BLaER1 treated with 17β-estradiol and CSF1 and Interleukin-3, amounts not matched to agents 10 nM and 100 nM (cell line): Measurements from ENCODE around the gene SPRR1A.
A peak's percentile ranks its signal among the peaks of the same experiment; 100 is the strongest.

Source experiments
- H3K27ac ChIP-seq, 11 experiments: shearing (Covaris generic); formaldehyde crosslinking; 2 replicates each; pipeline ENCODE4 v1.8.1; 2022
- H3K27me3 ChIP-seq, 11 experiments: shearing (Covaris generic); formaldehyde crosslinking; 2 replicates each; pipeline ENCODE4 v1.8.1; 2022
- H3K36me3 ChIP-seq, 11 experiments: shearing (Covaris generic); formaldehyde crosslinking; 2 replicates each; pipeline ENCODE4 v1.8.1; 2022
- H3K4me1 ChIP-seq, 10 experiments: shearing (Covaris generic); formaldehyde crosslinking; 2 replicates each; pipeline ENCODE4 v1.8.1; 2022
- H3K4me2 ChIP-seq, 11 experiments: shearing (Covaris generic); formaldehyde crosslinking; 2 replicates each; pipeline ENCODE4 v1.8.1; 2022
- H3K4me3 ChIP-seq, 10 experiments: shearing (Covaris generic); formaldehyde crosslinking; 2 replicates each; pipeline ENCODE4 v1.8.1; 2022
- H3K9ac ChIP-seq, 11 experiments: shearing (Covaris generic); formaldehyde crosslinking; 2 replicates each; pipeline ENCODE4 v1.8.1; 2022
- H3K9me3 ChIP-seq, 11 experiments: shearing (Covaris generic); formaldehyde crosslinking; replicated peaks in 1 of 11; 2 replicates each; pipeline ENCODE4 v1.8.1; 2022
- H4K20me1 ChIP-seq, 11 experiments: shearing (Covaris generic); formaldehyde crosslinking; 2 replicates each; pipeline ENCODE4 v1.8.1; 2022
- Cebpa-rat ChIP-seq, 11 experiments: shearing (Covaris generic); IDR thresholded peaks; 2 replicates each; pipeline ENCODE4 v1.8.1; 2022

The SPRR1A gene

GRCh38 chr1:152967201-152967600 is 16.7 kb upstream of the SPRR1A start:
- Histone ChIP-seq H3K27ac (no peak overlapping the region), H3K9me3 (peaks cover 0 to 16% (median 2%) of the 10 kb centered on the region in 11 experiments; a peak in 10 of 22 replicates), H3K4me1 (peaks cover 27 to 57% (median 52%) of the 10 kb centered on the region in 10 experiments), H3K9ac (no peak overlapping the region), H3K27me3 (no peaks in the 10 kb centered on the region), H4K20me1 (no peaks in the 10 kb centered on the region), H3K4me2 (no peak overlapping the region), H3K4me3 (no peak overlapping the region), H3K36me3 (no peaks in the 10 kb centered on the region)
- TF ChIP-seq Cebpa-rat (IDR thresholded peaks at IDR 0.05) = no peak

GRCh38 chr1:152968248-152968647 is 15.6 kb upstream of the SPRR1A start:
- no peak overlapping the region for H3K4me3 ChIP-seq
- H3K4me2 ChIP-seq = peak overlapping the region; percentile 25 to 87 (median 42); a peak in 18 of 22 replicates
- no peaks in the 10 kb centered on the region for H4K20me1 ChIP-seq
- TF ChIP-seq Cebpa-rat (IDR thresholded peaks at IDR 0.05) = no peak
- peaks cover 0 to 24% (median 12%) of the 10 kb centered on the region in 11 experiments; a peak in 20 of 22 replicates for H3K9me3 ChIP-seq
- H3K36me3 ChIP-seq = no peaks in the 10 kb centered on the region
- no peaks in the 10 kb centered on the region for H3K27me3 ChIP-seq
- no peak overlapping the region for H3K27ac ChIP-seq
- H3K4me1 ChIP-seq = peaks cover 27 to 47% (median 41%) of the 10 kb centered on the region in 10 experiments
- H3K9ac ChIP-seq = no peak overlapping the region

- Histone ChIP-seq H3K27me3 (no peaks in the 10 kb centered on the region), H3K4me1 (peaks cover 27 to 42% (median 37%) of the 10 kb centered on the region in 10 experiments), H3K4me2 (peak overlapping the region; percentile 25 to 87 (median 42); a peak in 19 of 22 replicates), H3K9ac (no peak overlapping the region), H3K9me3 (peaks cover 7 to 30% (median 19%) of the 10 kb centered on the region in 11 experiments), H3K27ac (no peak overlapping the region), H4K20me1 (no peaks in the 10 kb centered on the region), H3K4me3 (no peak overlapping the region), H3K36me3 (no peaks in the 10 kb centered on the region)
- TF ChIP-seq Cebpa-rat (IDR thresholded peaks at IDR 0.05) = no peak
These were observed 14.8 kb upstream of the SPRR1A start for GRCh38 chr1:152969036-152969435.

- Histone ChIP-seq H4K20me1 (no peaks in the 10 kb centered on the region), H3K9ac (peak within 1 kb of the TSS in 1 of 11 experiments; percentile 21; a peak in 1 of 22 replicates), H3K4me3 (no peak within 1 kb of the TSS; a peak in 1 of 20 replicates), H3K27me3 (no peaks in the 10 kb centered on the region), H3K27ac (peak within 1 kb of the TSS in 8 of 11 experiments; percentile 34 to 59 (median 48); a peak in 16 of 22 replicates), H3K36me3 (no peaks in the 10 kb centered on the region), H3K4me1 (peaks cover 27 to 42% (median 37%) of the 10 kb centered on the region in 10 experiments), H3K9me3 (peaks cover 11 to 26% (median 19%) of the 10 kb centered on the region in 11 experiments), H3K4me2 (peak within 1 kb of the TSS; percentile 48 to 87 (median 71))
- TF ChIP-seq Cebpa-rat (IDR thresholded peaks at IDR 0.05) = peak in 3 of 11 experiments; percentile 12 to 60 (median 19); a peak in 1 of 22 replicates
These were observed 13.4 kb upstream of the SPRR1A start, which contains the start of gene SPRR4 for GRCh38 chr1:152970495-152970894. SPRR4 (plus strand) TSS chr1:152970648; CDS start chr1:152971891, 1,243 bp downstream.

GRCh38 chr1:152972196-152972886 is 11.5 kb upstream of the SPRR1A start:
- Histone ChIP-seq H3K4me1 (peaks cover 27 to 45% (median 38%) of the 10 kb centered on the region in 10 experiments), H4K20me1 (no peaks in the 10 kb centered on the region), H3K4me3 (no peak overlapping the region), H3K27me3 (no peaks in the 10 kb centered on the region), H3K27ac (no peak overlapping the region), H3K4me2 (peak overlapping the region in 1 of 11 experiments; percentile 86; a peak in 1 of 22 replicates), H3K9me3 (peaks cover 11 to 26% (median 19%) of the 10 kb centered on the region in 11 experiments), H3K36me3 (no peaks in the 10 kb centered on the region), H3K9ac (no peak overlapping the region)
- TF ChIP-seq Cebpa-rat (IDR thresholded peaks at IDR 0.05) = no peak

GRCh38 chr1:152976688-152977087 is 7.2 kb upstream of the SPRR1A start:
- Histone ChIP-seq H3K4me1 (peaks cover 0 to 8% (median 1%) of the 10 kb centered on the region in 10 experiments; a peak in 11 of 20 replicates), H3K9ac (no peak overlapping the region), H3K36me3 (no peaks in the 10 kb centered on the region), H3K9me3 (peaks cover 11 to 26% (median 19%) of the 10 kb centered on the region in 11 experiments), H3K27me3 (no peaks in the 10 kb centered on the region), H3K4me2 (no peak overlapping the region), H3K4me3 (no peak overlapping the region), H4K20me1 (no peaks in the 10 kb centered on the region), H3K27ac (no peak overlapping the region)
- TF ChIP-seq Cebpa-rat (IDR thresholded peaks at IDR 0.05) = no peak

- Histone ChIP-seq H3K27me3 (no peaks in the 10 kb centered on the region), H3K4me1 (peaks cover 0 to 8% (median 3%) of the 10 kb centered on the region in 10 experiments; a peak in 13 of 20 replicates), H3K4me3 (no peak overlapping the region)
These were observed 6.3 kb upstream of the SPRR1A start for GRCh38 chr1:152977614-152978013.

GRCh38 chr1:152980676-152981075 is 3.2 kb upstream of the SPRR1A start:
- Histone ChIP-seq H3K27me3 (no peaks in the 10 kb centered on the region), H3K36me3 (no peaks in the 10 kb centered on the region), H3K4me1 (peaks cover 0 to 19% (median 11%) of the 10 kb centered on the region in 10 experiments; a peak in 14 of 20 replicates), H3K9ac (no peak overlapping the region), H3K27ac (no peak overlapping the region), H3K9me3 (no peaks in the 10 kb centered on the region), H3K4me3 (no peak overlapping the region), H4K20me1 (no peaks in the 10 kb centered on the region), H3K4me2 (no peak overlapping the region)
- TF ChIP-seq Cebpa-rat (IDR thresholded peaks at IDR 0.05) = no peak; a peak in 1 of 22 replicates

More at GRCh38 chr1:152977614-152978013, 6.3 kb upstream of the SPRR1A start:
- H3K27ac ChIP-seq = no peak overlapping the region
- H4K20me1 ChIP-seq = no peaks in the 10 kb centered on the region
- no peak for TF ChIP-seq Cebpa-rat (IDR thresholded peaks at IDR 0.05)
- peaks cover 11 to 21% (median 14%) of the 10 kb centered on the region in 11 experiments for H3K9me3 ChIP-seq
- H3K4me2 ChIP-seq = no peak overlapping the region
- H3K36me3 ChIP-seq = no peaks in the 10 kb centered on the region
- no peak overlapping the region for H3K9ac ChIP-seq

GRCh38 chr1:152981146-152981871 is 2.6 kb upstream of the SPRR1A start:
- Histone ChIP-seq H4K20me1 (no peaks in the 10 kb centered on the region), H3K4me3 (no peak overlapping the region), H3K9ac (no peak overlapping the region), H3K27ac (no peak overlapping the region), H3K4me1 (peaks cover 0 to 17% (median 9%) of the 10 kb centered on the region in 10 experiments; a peak in 14 of 20 replicates), H3K36me3 (no peaks in the 10 kb centered on the region), H3K9me3 (no peaks in the 10 kb centered on the region), H3K4me2 (no peak overlapping the region), H3K27me3 (no peaks in the 10 kb centered on the region)
- no peak for TF ChIP-seq Cebpa-rat (IDR thresholded peaks at IDR 0.05)
